Glutamatergic neuron (in vitro differentiated cells): ENCODE data around the gene ARAP2. TPM values are rescaled to one million over a fixed set of nuclear protein-coding genes. Genes with fewer than 3 reads are reported as not detected.
"Not testable (repeated sequence)": the region's sequence is repeated elsewhere in the genome, so short reads cannot be mapped to it uniquely, and the experiment has no call there.

Source experiments
- DNase-seq: peaks from one replicate; pipeline ENCODE4 v3.0.0; 2022
- H3K27ac Mint-ChIP-seq: one replicate; pipeline ENCODE4 v1.8.0; 2020; ENCODE audit warnings: mild to moderate bottlenecking, mixed read lengths, inconsistent platforms; ENCODE audit not compliant: unreplicated experiment
- H3K27me3 Mint-ChIP-seq: one replicate; pipeline ENCODE4 v1.8.0; 2020; ENCODE audit warnings: mild to moderate bottlenecking, moderate library complexity, mixed read lengths, inconsistent platforms; ENCODE audit not compliant: unreplicated experiment
- H3K36me3 Mint-ChIP-seq: one replicate; pipeline ENCODE4 v1.8.0; 2020; ENCODE audit warnings: mild to moderate bottlenecking, mixed read lengths, inconsistent platforms; ENCODE audit not compliant: unreplicated experiment
- H3K4me1 Mint-ChIP-seq: one replicate; pipeline ENCODE4 v1.8.0; 2020; ENCODE audit warnings: mild to moderate bottlenecking, low read depth, mixed read lengths, inconsistent platforms; ENCODE audit not compliant: unreplicated experiment
- H3K4me3 Mint-ChIP-seq: one replicate; pipeline ENCODE4 v1.8.0; 2020; ENCODE audit warnings: mild to moderate bottlenecking, mixed read lengths, inconsistent platforms; ENCODE audit not compliant: unreplicated experiment
- H3K9me3 Mint-ChIP-seq: one replicate; pipeline ENCODE4 v1.8.0; 2020; ENCODE audit warnings: mild to moderate bottlenecking, moderate library complexity, mixed read lengths, inconsistent platforms; ENCODE audit not compliant: unreplicated experiment
- total RNA-seq: library from RNA; stranded (reverse); fragmentation: NEBNext Ultra II Directional; extraction: Animal tissue kit (Norgen Biotek cat#: 25700); gene quantifications from one replicate; pipeline ENCODE4 v1.2.1, GENCODE V29; 2021; ENCODE audit not compliant: unreplicated experiment
- TF ChIP-seq, protein P1 (sequence below): fragments of 200-600 bp; sonication (generic); IDR thresholded peaks from one replicate; pipeline ENCODE4 v1.5.0; 2021; ENCODE audit not compliant: partially characterized antibody, unreplicated experiment

The ARAP2 gene
- total RNA-seq, 1 donor from 2014 or later, result 1.4 TPM

DNA sequence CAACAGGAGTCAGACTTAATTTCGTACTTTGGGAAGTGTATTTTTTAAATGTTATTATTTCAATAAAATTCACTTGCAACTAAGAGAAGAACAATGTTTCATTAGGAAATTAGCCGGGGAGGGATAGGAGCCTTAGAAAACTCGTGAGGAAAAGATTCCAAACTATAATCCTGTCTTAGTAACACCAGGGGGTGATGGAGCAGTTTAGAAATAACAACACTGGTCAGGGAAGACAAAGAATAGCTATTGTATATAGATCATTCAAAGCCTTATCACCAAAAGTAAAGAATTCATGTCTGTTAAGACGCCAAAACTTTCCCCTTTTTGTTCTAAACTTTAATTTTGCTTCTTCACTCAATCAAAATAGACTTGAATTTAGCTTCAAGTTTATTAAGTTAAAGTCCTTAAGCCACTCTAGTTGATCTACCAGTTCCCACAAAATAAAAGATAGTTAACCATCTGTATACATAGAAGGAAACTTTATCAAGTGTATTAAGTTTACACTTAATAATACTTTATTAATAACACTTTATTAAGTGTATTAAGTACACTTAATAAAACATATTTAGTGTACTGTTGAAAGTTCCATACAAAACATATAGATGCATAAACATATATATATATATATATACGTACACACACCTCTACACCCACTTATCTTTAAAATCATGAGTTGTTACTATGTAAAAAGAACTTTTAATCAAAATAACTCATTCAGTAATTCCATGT is 60.5 kb downstream of the ARAP2 start:
- H3K27ac Mint-ChIP-seq, result no peak overlapping the region
- no peak overlapping the region for H3K4me3 Mint-ChIP-seq
- no peak for DNase-seq
- TF ChIP-seq, protein P1, sequence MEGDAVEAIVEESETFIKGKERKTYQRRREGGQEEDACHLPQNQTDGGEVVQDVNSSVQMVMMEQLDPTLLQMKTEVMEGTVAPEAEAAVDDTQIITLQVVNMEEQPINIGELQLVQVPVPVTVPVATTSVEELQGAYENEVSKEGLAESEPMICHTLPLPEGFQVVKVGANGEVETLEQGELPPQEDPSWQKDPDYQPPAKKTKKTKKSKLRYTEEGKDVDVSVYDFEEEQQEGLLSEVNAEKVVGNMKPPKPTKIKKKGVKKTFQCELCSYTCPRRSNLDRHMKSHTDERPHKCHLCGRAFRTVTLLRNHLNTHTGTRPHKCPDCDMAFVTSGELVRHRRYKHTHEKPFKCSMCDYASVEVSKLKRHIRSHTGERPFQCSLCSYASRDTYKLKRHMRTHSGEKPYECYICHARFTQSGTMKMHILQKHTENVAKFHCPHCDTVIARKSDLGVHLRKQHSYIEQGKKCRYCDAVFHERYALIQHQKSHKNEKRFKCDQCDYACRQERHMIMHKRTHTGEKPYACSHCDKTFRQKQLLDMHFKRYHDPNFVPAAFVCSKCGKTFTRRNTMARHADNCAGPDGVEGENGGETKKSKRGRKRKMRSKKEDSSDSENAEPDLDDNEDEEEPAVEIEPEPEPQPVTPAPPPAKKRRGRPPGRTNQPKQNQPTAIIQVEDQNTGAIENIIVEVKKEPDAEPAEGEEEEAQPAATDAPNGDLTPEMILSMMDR, result no peak
- H3K9me3 Mint-ChIP-seq, result no peaks in the 10 kb centered on the region
- H3K4me1 Mint-ChIP-seq, result no peaks in the 10 kb centered on the region
- H3K36me3 Mint-ChIP-seq, result no peaks in the 10 kb centered on the region
- H3K27me3 Mint-ChIP-seq, result no peaks in the 10 kb centered on the region

DNA sequence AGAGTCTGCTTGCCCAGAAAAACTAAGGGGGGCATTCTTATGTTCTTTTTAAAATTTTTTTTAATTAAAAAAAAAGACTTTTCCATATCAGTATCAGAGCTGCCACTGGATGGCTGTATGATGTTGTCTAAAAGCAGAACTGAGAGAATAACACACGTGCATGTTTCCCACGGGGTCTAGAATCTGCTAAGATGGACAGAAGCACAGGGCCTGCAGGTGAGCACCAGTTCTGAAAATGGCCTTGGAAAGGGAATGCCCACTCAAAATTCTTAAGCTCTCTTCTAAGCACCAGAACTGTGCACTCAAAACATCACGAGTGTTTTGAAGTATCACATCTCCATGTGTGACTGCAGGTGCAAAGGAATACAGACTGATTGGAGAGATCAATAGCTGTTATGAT is 61.1 kb downstream of the ARAP2 start:
- Mint-ChIP-seq H3K4me3 (no peak overlapping the region), H3K36me3 (no peaks in the 10 kb centered on the region), H3K4me1 (no peaks in the 10 kb centered on the region), H3K27ac (no peak overlapping the region), H3K9me3 (no peaks in the 10 kb centered on the region), H3K27me3 (no peaks in the 10 kb centered on the region)
- TF ChIP-seq, protein P1, result no peak
- DNase-seq, result no peak

DNA sequence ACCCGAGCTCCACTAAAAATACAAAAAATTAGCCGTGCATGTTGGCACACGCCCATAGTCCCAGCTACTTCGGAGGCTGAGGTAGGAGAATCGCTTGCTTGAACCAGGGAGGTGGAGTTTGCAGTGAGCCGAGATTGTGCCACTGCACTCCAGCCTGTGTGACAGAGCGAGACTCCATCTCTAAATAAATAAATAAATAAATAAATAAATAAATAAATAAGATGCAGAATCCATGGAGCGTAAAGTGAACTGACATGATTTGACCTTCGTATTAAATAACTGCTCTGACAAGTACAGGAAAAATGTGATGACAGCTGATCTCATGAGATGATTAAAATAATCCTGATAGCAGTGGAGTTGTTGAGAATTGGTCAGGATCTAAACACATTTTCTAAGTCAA is 62.0 kb downstream of the ARAP2 start:
- not testable (repeated sequence) for DNase-seq, H3K36me3 Mint-ChIP-seq, H3K27ac Mint-ChIP-seq, H3K9me3 Mint-ChIP-seq, H3K4me1 Mint-ChIP-seq, H3K27me3 Mint-ChIP-seq, H3K4me3 Mint-ChIP-seq

DNA sequence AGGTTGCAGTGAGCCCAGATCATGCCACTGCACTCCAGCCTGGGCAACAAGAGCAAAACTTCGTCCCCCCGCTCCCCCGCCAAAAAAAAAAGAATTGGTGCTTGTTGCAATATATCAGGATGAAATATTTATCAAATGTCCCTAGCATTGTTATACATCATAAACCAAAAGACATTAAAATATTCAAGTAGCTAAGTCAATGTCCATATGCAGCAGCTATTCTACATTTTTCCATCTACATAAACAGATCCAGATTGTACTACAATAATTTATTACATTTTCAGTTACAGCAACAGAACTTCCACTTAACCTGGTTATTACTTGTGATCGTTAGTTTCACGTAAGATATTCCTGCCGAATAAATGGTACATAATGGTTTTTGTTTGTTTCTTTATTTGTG is 64.1 kb downstream of the ARAP2 start:
- no peaks in the 10 kb centered on the region for H3K27me3 Mint-ChIP-seq
- TF ChIP-seq, protein P1, result no peak
- no peaks in the 10 kb centered on the region for H3K36me3 Mint-ChIP-seq
- H3K4me3 Mint-ChIP-seq, result no peak overlapping the region
- no peak for DNase-seq
- no peaks in the 10 kb centered on the region for H3K9me3 Mint-ChIP-seq
- H3K27ac Mint-ChIP-seq, result no peak overlapping the region
- no peaks in the 10 kb centered on the region for H3K4me1 Mint-ChIP-seq

DNA sequence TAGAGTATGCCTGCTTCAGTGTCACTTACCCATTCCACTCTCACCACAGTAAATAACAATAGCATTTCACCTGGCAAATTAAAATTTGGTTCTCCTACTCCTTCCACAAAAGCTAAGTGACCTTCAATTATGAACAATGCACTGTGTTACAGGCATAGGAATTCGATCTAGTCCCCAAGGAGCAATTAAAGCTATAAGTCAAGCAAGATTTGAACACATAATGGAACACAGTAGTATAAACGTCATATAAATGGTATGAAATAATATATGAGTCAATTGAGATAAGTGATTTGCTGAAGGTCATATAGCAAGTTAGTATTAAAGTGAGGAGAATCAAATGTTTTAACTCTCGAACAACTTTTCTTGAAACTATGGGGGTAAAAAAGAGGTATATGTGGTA is 65.8 kb downstream of the ARAP2 start:
- no peak for DNase-seq
- Mint-ChIP-seq H3K4me3 (no peak overlapping the region), H3K27me3 (no peaks in the 10 kb centered on the region), H3K9me3 (no peaks in the 10 kb centered on the region), H3K36me3 (no peaks in the 10 kb centered on the region), H3K4me1 (no peaks in the 10 kb centered on the region), H3K27ac (no peak overlapping the region)
- TF ChIP-seq, protein P1, result no peak

DNA sequence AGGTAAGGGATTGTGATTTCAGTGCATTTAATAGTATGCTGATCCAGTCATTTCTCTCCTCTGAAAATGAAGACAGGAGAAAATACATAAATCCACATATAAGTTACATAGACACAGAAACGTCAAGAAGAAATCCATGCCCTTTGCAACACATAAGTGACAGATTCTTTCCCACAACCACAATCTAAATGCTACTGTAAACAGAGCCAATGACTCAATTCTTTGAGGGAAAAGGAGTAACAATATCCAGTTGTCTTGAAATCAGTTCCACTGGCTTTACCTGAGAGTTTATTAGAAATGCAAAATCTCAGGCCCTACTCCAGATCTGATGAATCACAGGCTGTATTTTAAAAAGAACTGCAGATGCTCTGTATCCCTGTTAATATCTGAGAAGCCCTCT is 66.4 kb downstream of the ARAP2 start:
- H3K36me3 Mint-ChIP-seq, result no peaks in the 10 kb centered on the region
- TF ChIP-seq, protein P1, result no peak
- DNase-seq, result no peak
- no peaks in the 10 kb centered on the region for H3K27me3 Mint-ChIP-seq
- H3K4me1 Mint-ChIP-seq, result no peaks in the 10 kb centered on the region
- H3K4me3 Mint-ChIP-seq, result no peak overlapping the region
- H3K27ac Mint-ChIP-seq, result no peak overlapping the region
- no peaks in the 10 kb centered on the region for H3K9me3 Mint-ChIP-seq
